ENCODE results near the gene CCDC186.

GRCh38 chr10:114173603-114173920 lies 441 bp downstream of the CCDC186 start:
- TF ChIP-seq CTCF (IDR thresholded peaks at IDR 0.05; ENCODE audit: borderline replicate concordance, extremely low read depth, low read length, poor library complexity, severe bottlenecking) (no peak), EZH2 (IDR thresholded peaks at IDR 0.05; ENCODE audit: borderline replicate concordance, low read depth, low read length, severe bottlenecking) (no peak)

Measured in DND-41 (cell line).